ENCODE results near the gene HCCS.

Gene HCCS

GRCh38 chrX:11124112-11124511 lies 13.0 kb downstream of the HCCS start:
- no peak for DNase-seq (ENCODE audit: low read depth)

GRCh38 chrX:11125060-11125459 lies 13.9 kb downstream of the HCCS start:
- DNase-seq (ENCODE audit: low read depth): no peak

GRCh38 chrX:11129534-11130105 lies 18.5 kb downstream of the HCCS start:
- DNase-seq (ENCODE audit: low read depth): no peak

GRCh38 chrX:11130136-11130535 lies 19.0 kb downstream of the HCCS start:
- no peak for DNase-seq (ENCODE audit: low read depth)

DNA sequence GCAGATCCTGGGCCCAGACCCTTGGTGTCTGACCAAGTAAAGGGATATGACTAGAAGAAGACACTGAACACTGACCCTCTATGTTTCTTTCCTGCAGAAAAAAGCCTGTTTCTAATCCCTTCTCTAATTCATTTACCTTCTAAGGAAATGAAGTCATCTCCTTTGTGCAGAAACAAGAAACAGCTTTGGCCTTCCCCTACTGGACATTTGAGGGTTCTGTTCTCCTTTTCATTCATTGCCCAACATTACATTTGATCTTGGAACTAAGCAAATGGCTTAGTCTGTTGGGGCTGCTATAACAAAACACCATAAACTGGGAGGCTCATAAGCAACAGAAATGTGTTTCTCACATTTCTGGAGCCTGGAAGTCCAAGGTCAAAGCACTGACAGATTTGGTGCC lies 20.0 kb downstream of the HCCS start:
- no peak for DNase-seq (ENCODE audit: low read depth)

GRCh38 chrX:11135564-11136185 lies 24.5 kb downstream of the HCCS start:
- no peak for DNase-seq (ENCODE audit: low read depth)

DNA sequence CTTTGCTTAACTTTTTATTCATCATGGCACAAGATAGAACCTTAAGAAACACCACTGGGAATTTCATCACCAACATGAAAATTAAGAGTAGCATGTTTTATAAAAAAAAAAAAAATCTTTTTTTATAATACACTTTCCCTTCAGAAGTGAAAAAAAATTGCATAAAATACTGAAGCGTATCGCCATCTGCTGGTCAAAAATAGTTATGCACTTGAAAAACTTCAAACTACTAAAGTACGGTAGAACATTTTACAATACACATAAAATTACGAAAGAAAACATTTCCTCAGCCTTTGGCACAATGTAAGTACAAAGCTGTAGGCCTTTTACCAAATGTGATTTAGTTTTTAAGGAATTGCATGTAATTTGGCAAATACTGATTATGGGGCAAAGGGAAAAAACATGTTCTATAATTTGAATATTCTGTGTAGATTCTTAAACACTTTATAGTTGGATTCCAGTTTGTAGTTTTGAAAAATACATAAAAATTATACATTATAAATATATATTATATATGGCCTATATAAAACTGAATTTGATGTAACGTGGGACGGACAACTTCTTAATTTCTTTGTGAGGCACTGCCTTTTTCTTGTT lies 26.5 kb downstream of the HCCS start:
- peak; percentile 33 for DNase-seq (ENCODE audit: low read depth)

GRCh38 chrX:11138498-11139390 lies 27.6 kb downstream of the HCCS start:
- DNase-seq (ENCODE audit: low read depth): no peak

GRCh38 chrX:11143931-11144678 lies 33.0 kb downstream of the HCCS start:
- peak; percentile 61 for DNase-seq (ENCODE audit: low read depth)

DNA sequence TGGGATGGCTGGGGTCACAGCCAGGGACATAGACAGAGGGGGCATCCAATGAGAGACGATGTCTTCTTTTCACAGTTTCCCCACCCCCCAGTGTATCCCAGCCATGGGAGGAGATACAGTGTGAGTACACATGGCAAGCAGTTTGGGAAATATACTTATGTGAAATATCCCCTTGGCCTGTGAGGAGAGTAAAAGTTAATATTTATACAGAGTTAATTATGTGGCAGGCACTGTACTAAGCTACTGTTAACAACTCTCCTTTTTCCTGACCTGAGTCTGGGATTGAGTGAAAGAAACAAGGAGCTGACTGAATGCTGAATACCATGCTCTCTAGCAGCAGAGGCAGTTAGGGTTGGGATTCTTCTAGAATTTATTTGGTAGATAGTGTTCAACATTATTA lies 35.3 kb downstream of the HCCS start:
- no peak for DNase-seq (ENCODE audit: low read depth)

- no peak for DNase-seq (ENCODE audit: low read depth)
Measured at GRCh38 chrX:11148401-11148800, 37.3 kb downstream of the HCCS start.

DNA sequence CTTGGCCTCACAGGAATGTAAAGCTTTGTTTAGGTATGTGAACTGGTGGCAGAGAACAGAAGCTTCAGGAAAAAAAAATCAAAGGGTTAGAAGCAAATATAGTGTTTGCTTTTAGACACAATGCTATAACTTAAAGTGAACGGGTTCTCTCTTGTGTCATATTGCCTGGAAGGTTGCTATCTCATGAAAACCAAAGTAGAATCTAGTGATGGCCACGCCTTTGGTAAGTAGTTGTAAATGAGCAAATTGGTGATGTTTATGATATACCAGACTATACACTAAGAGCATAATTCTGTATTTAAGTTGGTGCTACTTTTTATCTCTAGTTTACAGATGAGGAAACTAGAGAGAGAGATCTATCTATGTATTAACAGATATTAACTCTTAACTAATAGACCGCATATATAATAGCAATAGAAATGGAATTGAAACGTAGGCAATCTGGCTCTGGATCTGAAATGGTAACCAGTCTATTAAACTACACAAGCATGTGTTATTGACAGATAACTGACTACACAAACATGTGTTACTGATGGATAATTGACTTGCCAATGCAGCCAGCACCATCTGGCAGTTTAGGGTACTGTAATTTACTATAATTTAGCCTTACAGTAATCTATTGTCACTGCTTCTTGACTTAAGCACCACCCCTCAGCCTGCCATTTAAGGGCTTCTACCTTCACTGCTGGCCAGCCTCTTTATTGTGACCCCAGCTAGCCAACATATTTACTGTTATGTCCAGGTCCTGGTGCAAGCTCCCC lies 40.8 kb downstream of the HCCS start:
- DNase-seq (ENCODE audit: low read depth): no peak

- no peak for DNase-seq (ENCODE audit: low read depth)
Measured at GRCh38 chrX:11159149-11159548, 48.0 kb downstream of the HCCS start.

DNA sequence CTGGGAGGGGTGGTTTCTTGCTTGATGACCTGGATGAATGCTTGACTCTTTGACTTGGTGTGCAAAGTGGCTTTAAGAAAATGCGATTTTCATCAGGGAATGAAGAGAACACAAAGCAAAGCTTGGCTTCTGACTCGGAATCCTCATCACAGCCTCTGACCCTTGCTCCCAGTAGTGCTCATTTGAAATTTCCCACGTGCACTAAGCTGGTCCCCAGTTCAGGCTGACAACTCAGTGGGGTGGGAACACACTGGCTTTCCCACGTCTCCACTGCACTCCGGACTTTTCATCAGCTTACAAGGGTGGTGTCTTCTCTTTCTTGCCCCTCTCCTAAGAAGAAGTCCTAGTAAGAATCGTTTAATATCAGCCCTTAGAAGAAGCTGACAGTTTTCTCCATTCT lies 53.3 kb downstream of the HCCS start:
- DNase-seq (ENCODE audit: low read depth): no peak

DNA sequence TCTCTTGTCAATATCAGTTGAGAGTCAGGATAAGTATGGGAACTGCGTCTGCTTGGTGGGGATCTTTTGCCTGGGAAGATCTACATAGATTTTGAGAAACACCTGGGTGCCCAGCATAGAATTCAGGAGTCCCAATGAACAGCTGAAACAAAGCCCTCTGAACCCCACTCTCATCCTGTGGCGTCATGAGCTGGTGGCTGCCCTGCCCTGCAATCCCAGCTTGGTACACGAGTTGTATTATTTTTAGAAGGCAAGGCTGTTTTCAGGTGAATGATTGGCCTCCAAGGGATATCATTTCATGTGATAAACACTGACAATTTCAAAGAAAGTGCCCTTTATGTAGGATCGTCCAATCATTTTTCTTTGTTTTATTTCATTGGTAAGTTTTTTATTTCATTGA lies 60.8 kb downstream of the HCCS start:
- no peak for DNase-seq (ENCODE audit: low read depth)

GRCh38 chrX:11172415-11172814 lies 61.3 kb downstream of the HCCS start:
- no peak for DNase-seq (ENCODE audit: low read depth)
